CD4-positive, alpha-beta T cell (primary cell): ENCODE data around the gene APC2. TPM values are rescaled to one million over a fixed set of nuclear protein-coding genes. Genes with fewer than 3 reads are reported as not detected.

Source experiments
- ATAC-seq: fragments of 200-7000 bp; cut with Tn5 transposase; one replicate; pipeline ENCODE4 v1.10.0; 2022; ENCODE audit warnings: mild to moderate bottlenecking; ENCODE audit not compliant: poor library complexity
- CTCF ChIA-PET: fragments of 350-600 bp; sonication (Branson Sonifier 250); formaldehyde crosslinking; loops from one replicate; lab custom pipeline; 2021; ENCODE audit warnings: antibody characterized with exemption, inconsistent platforms; lab: Charles Lee
- POLR2A ChIA-PET: fragments of 350-600 bp; sonication (Branson Sonifier 250); formaldehyde crosslinking; loops from one replicate; lab custom pipeline; 2021; ENCODE audit warnings: antibody characterized with exemption, inconsistent platforms; lab: Charles Lee
- DNase-seq, 14 experiments: peaks; one replicate each; pipeline ENCODE4 v3.0.0-alpha.2; 2013 to 2020; ENCODE audit warnings: mixed read lengths in 2 of 14
- H3K27ac ChIP-seq, 2 donors: one replicate each; pipeline versions ENCODE4 v1.5.1 to v1.7.0; 2013; ENCODE audit warnings: low read length in 2 of 2, low read depth in 1 of 2, mild to moderate bottlenecking in 1 of 2
- H3K27me3 ChIP-seq, 2 experiments: 1 replicate in 1 of 2; 2 replicates in 1 of 2; pipeline versions ENCODE4 v1.6.1 to v1.7.0; 2013; ENCODE audit warnings: low read length in 2 of 2, control low read depth in 1 of 2, mild to moderate bottlenecking in 1 of 2, moderate library complexity in 1 of 2; ENCODE audit not compliant: insufficient read depth in 2 of 2, control insufficient read depth in 1 of 2
- H3K36me3 ChIP-seq: one replicate; pipeline ENCODE4 v1.6.1; 2013; ENCODE audit warnings: low read length, control low read depth; ENCODE audit not compliant: insufficient read depth
- H3K4me1 ChIP-seq: one replicate; pipeline ENCODE4 v1.6.1; 2013; ENCODE audit warnings: low read length, control low read depth; ENCODE audit not compliant: insufficient read depth
- H3K4me3 ChIP-seq: one replicate; pipeline ENCODE4 v1.5.1; 2013; ENCODE audit warnings: mild to moderate bottlenecking, low read length, moderate library complexity
- H3K9me3 ChIP-seq, 2 experiments: 1 replicate in 1 of 2; 2 replicates in 1 of 2; pipeline versions ENCODE4 v1.6.1 to v1.7.0; 2013; ENCODE audit warnings: low read length in 2 of 2, mild to moderate bottlenecking in 2 of 2, control low read depth in 1 of 2, moderate library complexity in 1 of 2; ENCODE audit not compliant: control insufficient read depth in 1 of 2, insufficient read depth in 1 of 2
- H3K27ac Mint-ChIP-seq: one replicate; pipeline ENCODE4 v1.8.0; 2020; ENCODE audit warnings: mixed read lengths
- H3K27me3 Mint-ChIP-seq: one replicate; pipeline ENCODE4 v1.8.0; 2021; ENCODE audit warnings: mixed read lengths
- H3K36me3 Mint-ChIP-seq: one replicate; pipeline ENCODE4 v1.8.0; 2021; ENCODE audit warnings: low read depth, mixed read lengths
- H3K4me1 Mint-ChIP-seq: one replicate; pipeline ENCODE4 v1.8.0; 2021; ENCODE audit warnings: low read depth, mixed read lengths
- H3K4me3 Mint-ChIP-seq: one replicate; pipeline ENCODE4 v1.8.0; 2020; ENCODE audit warnings: mild to moderate bottlenecking, mixed read lengths
- H3K9me3 Mint-ChIP-seq: one replicate; pipeline ENCODE4 v1.8.0; 2020; ENCODE audit warnings: mixed read lengths
- intact Hi-C, 2 experiments: fragments of 100-400 bp; cut with DNase I in 1 of 2; cut with micrococcal nuclease in 1 of 2; formaldehyde crosslinking; loops; one replicate each; pipeline versions ENCODE4 v1.15.1 to v1.9.0; 2023 to 2025; cut with DNase I, micrococcal nuclease
- total RNA-seq, 174 experiments: library from RNA in 2 of 174; stranded (reverse) in 2 of 174; gene quantifications; one replicate each; pipeline ENCODE4 v1.2.3 and lab custom pipeline; 2021 to 2026
- TF ChIP-seq, protein P1 (sequence below): fragments of 200-600 bp; IDR thresholded peaks from one replicate; pipeline ENCODE4 v1.8.0; 2022; ENCODE audit warnings: antibody characterized with exemption, mild to moderate bottlenecking

The APC2 gene
- total RNA-seq, 2 experiments from 2014 or later: 0.20 to 0.30 TPM

DNA sequence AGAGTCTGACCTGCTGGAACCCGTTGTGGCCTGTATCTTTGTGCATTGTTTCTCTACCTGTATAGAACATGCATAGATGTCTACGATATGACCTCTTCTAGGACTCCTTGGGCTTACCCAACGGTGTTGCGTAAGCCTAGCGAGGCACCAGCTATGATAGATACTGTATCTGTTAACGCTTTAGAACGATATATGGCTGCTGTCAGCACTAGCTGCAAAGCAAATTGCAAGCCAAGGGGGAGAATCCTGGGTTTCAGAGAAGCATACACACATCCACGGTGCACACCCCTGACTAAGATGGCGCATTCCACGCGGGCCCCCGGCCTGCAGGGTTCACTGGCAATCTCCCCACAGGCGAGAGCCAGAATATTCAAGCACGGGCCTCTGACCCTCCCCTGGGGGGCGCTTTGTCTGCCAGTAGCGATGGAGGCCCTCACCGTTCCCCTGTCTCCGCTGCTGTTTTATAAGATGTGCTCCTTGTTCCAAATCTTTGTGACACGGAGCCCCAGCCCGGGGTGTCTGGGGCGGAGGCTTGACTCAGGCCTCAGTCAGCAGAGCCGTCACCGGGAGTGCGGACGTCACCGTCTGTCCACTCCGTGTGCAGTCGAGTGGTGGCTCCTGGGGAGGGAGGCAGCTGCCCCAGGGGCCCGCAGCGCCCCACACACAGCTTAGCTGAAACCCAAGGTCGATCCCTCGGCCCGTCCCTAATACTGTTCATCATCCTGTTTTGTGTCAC is 24.7 kb upstream of the APC2 start:
- no peaks in the 10 kb centered on the region for H3K9me3 Mint-ChIP-seq
- TF ChIP-seq, protein P1, sequence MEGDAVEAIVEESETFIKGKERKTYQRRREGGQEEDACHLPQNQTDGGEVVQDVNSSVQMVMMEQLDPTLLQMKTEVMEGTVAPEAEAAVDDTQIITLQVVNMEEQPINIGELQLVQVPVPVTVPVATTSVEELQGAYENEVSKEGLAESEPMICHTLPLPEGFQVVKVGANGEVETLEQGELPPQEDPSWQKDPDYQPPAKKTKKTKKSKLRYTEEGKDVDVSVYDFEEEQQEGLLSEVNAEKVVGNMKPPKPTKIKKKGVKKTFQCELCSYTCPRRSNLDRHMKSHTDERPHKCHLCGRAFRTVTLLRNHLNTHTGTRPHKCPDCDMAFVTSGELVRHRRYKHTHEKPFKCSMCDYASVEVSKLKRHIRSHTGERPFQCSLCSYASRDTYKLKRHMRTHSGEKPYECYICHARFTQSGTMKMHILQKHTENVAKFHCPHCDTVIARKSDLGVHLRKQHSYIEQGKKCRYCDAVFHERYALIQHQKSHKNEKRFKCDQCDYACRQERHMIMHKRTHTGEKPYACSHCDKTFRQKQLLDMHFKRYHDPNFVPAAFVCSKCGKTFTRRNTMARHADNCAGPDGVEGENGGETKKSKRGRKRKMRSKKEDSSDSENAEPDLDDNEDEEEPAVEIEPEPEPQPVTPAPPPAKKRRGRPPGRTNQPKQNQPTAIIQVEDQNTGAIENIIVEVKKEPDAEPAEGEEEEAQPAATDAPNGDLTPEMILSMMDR: no peak
- H3K27ac Mint-ChIP-seq: no peak overlapping the region
- DNase-seq (no peak), ATAC-seq (no peak)
- Histone ChIP-seq H3K27ac (no peak overlapping the region), H3K4me1 (no peaks in the 10 kb centered on the region), H3K4me3 (no peak overlapping the region), H3K9me3 (no peaks in the 10 kb centered on the region), H3K27me3 (no peaks in the 10 kb centered on the region), H3K36me3 (peaks cover 89% of the 10 kb centered on the region)
- no peaks in the 10 kb centered on the region for H3K27me3 Mint-ChIP-seq
- peaks cover 73% of the 10 kb centered on the region for H3K36me3 Mint-ChIP-seq
- intact Hi-C loops: no loop called here
- ChIA-PET CTCF (no interaction called here), POLR2A (no interaction called here)
- peaks cover 4% of the 10 kb centered on the region for H3K4me1 Mint-ChIP-seq
- H3K4me3 Mint-ChIP-seq: no peak overlapping the region

DNA sequence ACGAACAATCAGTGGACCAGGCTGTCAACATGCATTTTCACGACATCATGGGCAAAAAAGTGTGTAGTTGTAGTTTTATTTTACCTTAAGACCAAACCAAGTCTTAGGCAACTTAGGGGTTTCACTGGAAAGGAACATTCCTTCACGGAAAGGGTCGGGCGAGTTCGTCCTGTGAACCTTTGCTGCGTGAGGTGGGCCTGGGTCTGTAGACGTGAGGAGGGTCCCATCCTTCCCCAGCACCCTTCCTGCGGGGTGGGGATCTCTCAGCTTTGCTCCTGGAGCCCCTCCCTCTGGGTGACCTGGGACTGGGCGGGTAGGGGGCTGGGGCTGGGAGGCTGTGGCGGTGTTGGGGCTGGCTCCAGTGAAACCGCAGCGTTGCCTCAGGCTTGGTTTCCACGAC is 24.0 kb upstream of the APC2 start:
- no peak overlapping the region for H3K27ac Mint-ChIP-seq
- Histone ChIP-seq H3K4me3 (no peak overlapping the region), H3K9me3 (no peaks in the 10 kb centered on the region), H3K27me3 (no peaks in the 10 kb centered on the region), H3K27ac (no peak overlapping the region), H3K36me3 (peaks cover 87% of the 10 kb centered on the region), H3K4me1 (no peaks in the 10 kb centered on the region)
- H3K36me3 Mint-ChIP-seq: peaks cover 69% of the 10 kb centered on the region
- H3K27me3 Mint-ChIP-seq: no peaks in the 10 kb centered on the region
- ATAC-seq (no peak), DNase-seq (no peak)
- POLR2A ChIA-PET: no interaction called here
- CTCF ChIA-PET: no interaction called here
- intact Hi-C loops: no loop called here
- H3K4me1 Mint-ChIP-seq: peaks cover 4% of the 10 kb centered on the region
- H3K4me3 Mint-ChIP-seq: no peak overlapping the region
- H3K9me3 Mint-ChIP-seq: no peaks in the 10 kb centered on the region
- TF ChIP-seq, protein P1: no peak

DNA sequence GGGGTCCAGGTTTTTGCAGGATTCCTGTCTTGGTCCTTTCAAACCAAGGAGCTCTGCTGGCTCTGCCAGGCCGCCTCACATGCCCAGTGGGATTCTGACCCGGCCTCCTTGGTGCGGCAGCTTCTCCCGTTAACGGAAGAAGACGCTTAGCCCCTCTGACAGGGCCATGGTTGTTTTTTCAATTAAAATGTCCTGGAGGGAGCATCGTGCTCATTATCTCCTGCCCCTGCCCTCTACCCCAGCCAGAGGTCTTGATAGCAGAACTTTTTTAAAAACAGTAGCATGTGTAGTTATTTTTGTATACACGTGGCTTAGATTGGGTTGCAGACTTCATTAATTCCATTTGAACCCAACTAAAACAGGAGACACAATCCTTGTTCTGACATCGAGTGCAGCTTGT is 23.2 kb upstream of the APC2 start:
- H3K27ac Mint-ChIP-seq: no peak overlapping the region
- intact Hi-C loops: no loop called here
- H3K4me1 Mint-ChIP-seq: peaks cover 4% of the 10 kb centered on the region
- peaks cover 83% of the 10 kb centered on the region for H3K36me3 ChIP-seq
- H3K4me3 Mint-ChIP-seq: no peak overlapping the region
- peaks cover 68% of the 10 kb centered on the region for H3K36me3 Mint-ChIP-seq
- TF ChIP-seq, protein P1: no peak
- ATAC-seq: no peak
- H3K27me3 ChIP-seq: no peaks in the 10 kb centered on the region
- H3K9me3 ChIP-seq: no peaks in the 10 kb centered on the region
- H3K27me3 Mint-ChIP-seq: no peaks in the 10 kb centered on the region
- H3K27ac ChIP-seq: no peak overlapping the region
- CTCF ChIA-PET: no interaction called here
- no peak overlapping the region for H3K4me3 ChIP-seq
- POLR2A ChIA-PET: no interaction called here
- DNase-seq: no peak
- H3K9me3 Mint-ChIP-seq: no peaks in the 10 kb centered on the region
- H3K4me1 ChIP-seq: no peaks in the 10 kb centered on the region
